Stimulated activated CD8-positive, alpha-beta memory T cell treated with anti-CD3 and anti-CD28 coated beads, Interleukin-15, amount 100 ng/mL, for 4 hours (primary cell): ENCODE measurements around the gene PKNOX1.
"Not testable (repeated sequence)": the region's sequence is repeated elsewhere in the genome, so short reads cannot be mapped to it uniquely, and the experiment has no call there.

Experiments
- DNase-seq, 2 donors: peaks; one replicate each; pipeline ENCODE4 v3.0.0-alpha.2; 2020; ENCODE audit warnings: low read depth in 2 of 2

PKNOX1 gene

GRCh38 chr21:43045876-43046821, 71.8 kb downstream of the PKNOX1 start:
- DNase-seq, result not testable (repeated sequence)

GRCh38 chr21:43053112-43053511, 78.8 kb downstream of the PKNOX1 start:
- DNase-seq, result not testable (repeated sequence)

GRCh38 chr21:43062955-43063664, 88.7 kb downstream of the PKNOX1 start:
- DNase-seq, result not testable (repeated sequence)

- DNase-seq, result not testable (repeated sequence)
These were observed 90.0 kb downstream of the PKNOX1 start for GRCh38 chr21:43064265-43064917.

- not testable (repeated sequence) for DNase-seq
These were observed 91.6 kb downstream of the PKNOX1 start for GRCh38 chr21:43065991-43066390.

GRCh38 chr21:43066690-43067089, 92.3 kb downstream of the PKNOX1 start:
- not testable (repeated sequence) for DNase-seq

- not testable (repeated sequence) for DNase-seq
These were observed 93.7 kb downstream of the PKNOX1 start for GRCh38 chr21:43068065-43068464.

GRCh38 chr21:43069682-43070081, 95.3 kb downstream of the PKNOX1 start:
- not testable (repeated sequence) for DNase-seq

GRCh38 chr21:43072742-43073141, 98.4 kb downstream of the PKNOX1 start:
- DNase-seq, result not testable (repeated sequence)

- DNase-seq, result not testable (repeated sequence)
These were observed 100.2 kb downstream of the PKNOX1 start for GRCh38 chr21:43074401-43075169.

- DNase-seq, result not testable (repeated sequence)
These were observed 101.0 kb downstream of the PKNOX1 start, which contains the start of gene CBS for GRCh38 chr21:43075170-43076022. CBS (minus strand) TSS chr21:43075835; CDS start chr21:43072193, 3,642 bp downstream.

GRCh38 chr21:43076023-43076637, 101.8 kb downstream of the PKNOX1 start:
- not testable (repeated sequence) for DNase-seq

- not testable (repeated sequence) for DNase-seq
These were observed 102.3 kb downstream of the PKNOX1 start for GRCh38 chr21:43076643-43077042.

- DNase-seq, result not testable (repeated sequence)
These were observed 108.4 kb downstream of the PKNOX1 start for GRCh38 chr21:43082587-43083300.
